ENCODE data around the gene TCHP. TPM values are rescaled to one million over a fixed set of nuclear protein-coding genes. Genes with fewer than 3 reads are reported as not detected.

The TCHP gene
- total RNA-seq, 1 experiment from 2014 or later = 10.2 TPM

DNA sequence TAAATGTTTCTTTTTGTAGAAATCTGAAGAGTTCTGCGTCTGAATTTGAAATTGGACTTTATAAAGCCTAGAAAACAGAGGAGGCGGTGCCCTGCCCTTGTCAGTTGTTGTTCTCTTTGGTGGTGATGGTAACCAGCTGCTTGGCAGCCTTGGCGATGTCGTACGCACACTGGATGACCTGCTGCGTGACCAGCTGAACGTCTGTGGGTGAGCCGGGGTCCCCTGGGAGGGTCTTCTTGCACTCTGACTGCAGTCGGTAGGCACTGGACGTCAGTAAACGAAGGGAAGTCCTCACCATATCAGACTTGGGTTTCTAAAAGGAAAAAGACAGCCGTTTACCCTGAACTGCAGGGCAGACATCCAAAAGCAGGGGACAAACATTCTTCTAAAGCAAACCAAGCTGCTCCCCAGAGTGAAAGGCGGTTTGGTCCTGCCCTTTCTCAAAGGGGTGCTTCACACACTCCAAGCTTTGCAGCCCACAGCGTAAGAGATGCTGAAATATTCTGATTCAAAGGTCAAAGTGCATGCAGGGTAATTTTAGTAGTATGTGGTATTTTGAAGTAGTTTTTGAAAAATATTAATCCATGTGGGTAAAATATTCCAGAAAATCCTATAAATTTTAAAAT lies 32.9 kb downstream of the TCHP start:
- no peak for DNase-seq (ENCODE audit: low read depth)

DNA sequence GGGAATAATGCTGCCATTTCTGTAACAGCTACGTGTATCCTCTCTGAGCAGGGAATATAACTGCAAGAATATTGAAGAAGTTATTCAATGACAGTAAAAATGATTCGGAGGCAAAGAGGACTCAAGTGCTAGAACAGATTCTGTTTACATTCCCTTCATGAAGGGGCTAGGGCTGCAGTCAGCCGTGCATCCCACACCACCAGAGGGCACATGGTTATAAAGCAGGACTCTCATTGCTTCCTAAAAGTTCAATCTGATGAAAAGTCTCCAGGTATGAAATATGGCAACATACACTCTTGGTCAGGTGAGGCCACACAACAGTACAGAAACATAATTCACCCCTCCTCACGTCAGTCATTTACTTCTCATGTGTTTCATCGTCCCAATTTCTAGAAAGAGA lies 34.0 kb downstream of the TCHP start:
- DNase-seq (ENCODE audit: low read depth) = no peak

DNA sequence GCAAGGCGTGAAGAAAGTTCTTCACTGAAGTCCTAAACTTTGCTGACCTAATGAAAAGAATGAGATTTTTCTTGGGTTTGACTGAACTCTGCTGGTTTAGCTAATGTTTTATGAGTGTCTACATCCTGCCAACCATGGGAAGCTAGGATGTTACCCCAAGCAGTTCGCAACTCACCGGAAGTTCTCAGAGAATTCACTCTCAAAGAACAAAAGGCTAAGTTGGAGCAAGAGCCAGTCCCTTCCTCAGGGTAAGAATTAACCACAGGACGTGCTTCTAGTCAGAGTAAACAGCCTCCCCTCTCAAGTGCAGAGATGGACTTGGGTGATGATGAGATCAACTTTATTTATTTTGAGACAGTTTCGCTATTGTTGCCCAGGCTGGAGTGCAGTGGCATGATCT lies 37.3 kb downstream of the TCHP start:
- peak; percentile 37 for DNase-seq (ENCODE audit: low read depth)

DNA sequence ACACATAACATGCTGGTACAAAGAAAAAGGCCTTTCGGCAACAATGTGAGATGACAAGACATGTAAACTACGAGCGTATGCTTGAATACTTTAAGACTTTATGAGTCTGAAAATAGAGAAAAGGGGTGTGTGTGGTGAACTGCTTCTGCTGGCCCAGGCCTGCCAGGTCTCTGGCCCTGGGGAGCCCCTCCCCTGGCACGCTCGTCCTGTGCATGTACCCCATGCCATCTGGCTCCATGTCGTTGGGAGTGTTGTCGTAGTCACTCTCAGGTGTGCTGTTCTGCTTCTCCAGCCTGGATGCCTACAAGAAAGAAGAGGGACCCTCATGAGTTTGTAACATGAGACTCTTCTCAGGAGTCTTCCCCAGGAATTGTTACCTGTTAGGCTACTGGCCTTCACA lies 38.9 kb downstream of the TCHP start:
- DNase-seq (ENCODE audit: low read depth) = no peak

DNA sequence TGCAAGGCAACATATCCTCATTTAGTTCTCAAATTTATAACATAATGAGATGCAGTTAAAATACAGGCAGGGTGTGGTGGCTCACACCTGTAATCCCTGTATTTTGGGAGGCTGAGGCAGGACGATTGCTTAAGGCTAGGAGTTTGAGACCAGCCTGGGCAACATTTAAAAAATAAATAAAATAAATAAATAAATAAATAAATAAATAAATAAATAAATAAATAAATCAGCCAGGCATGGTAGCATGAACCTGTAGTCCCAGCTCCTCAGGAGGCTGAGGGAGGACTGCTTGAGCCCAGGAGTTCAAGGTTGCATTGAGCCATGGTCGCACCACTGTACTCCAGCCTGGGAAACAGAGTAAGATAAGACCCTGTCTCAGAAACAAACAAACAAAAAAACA lies 39.4 kb downstream of the TCHP start:
- DNase-seq (ENCODE audit: low read depth) = no peak

DNA sequence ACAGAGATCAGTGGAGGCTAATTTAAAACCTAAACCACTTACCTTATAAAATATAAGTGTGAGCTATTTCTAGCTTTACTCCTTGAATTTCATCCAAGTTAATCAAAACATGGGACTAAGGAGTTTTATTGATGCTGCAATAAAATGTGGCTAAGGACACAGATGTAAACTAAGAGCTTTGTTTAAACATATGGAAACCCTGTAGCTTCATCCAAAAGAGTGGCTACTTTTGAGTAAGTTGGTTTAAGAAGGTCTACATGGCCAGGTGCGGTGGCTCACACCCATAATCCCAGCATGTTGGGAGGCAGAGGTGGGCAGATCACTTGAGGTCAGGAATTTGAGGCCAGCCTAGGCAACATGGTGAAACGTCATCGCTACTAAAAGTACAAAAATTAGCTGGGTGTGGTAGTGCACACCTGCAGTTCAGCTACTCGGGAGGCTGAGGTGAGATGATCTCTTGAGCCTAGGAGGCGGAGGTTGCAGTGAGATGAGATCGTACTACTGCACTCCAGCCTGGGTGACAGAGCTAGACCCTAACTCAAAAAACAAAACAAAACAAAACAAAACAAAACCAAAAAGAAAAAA lies 40.4 kb downstream of the TCHP start:
- no peak for DNase-seq (ENCODE audit: low read depth)

DNA sequence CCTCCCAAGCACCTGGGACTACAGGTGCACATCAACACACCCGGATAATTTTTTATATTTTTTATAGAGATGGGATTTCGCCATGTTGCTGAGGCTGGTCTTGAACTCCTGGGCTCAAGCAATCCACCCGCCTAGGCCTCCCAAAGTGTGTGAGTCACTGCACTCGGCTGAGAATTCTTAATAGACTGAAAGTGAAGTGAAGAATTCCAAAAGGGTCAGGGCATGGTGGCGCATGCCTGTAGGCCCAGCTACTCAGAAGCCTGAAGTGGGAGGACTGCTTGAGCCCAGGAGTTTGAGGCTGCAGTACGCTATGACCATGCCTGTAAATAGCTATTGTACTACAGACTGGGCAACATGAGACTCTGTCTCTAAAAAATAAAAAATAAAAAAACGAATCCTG lies 43.7 kb downstream of the TCHP start:
- no peak for DNase-seq (ENCODE audit: low read depth)

GRCh38 chr12:109944561-109945359 lies 44.7 kb downstream of the TCHP start:
- DNase-seq (ENCODE audit: low read depth) = no peak

GRCh38 chr12:109946505-109946904 lies 46.4 kb downstream of the TCHP start:
- no peak for DNase-seq (ENCODE audit: low read depth)

DNA sequence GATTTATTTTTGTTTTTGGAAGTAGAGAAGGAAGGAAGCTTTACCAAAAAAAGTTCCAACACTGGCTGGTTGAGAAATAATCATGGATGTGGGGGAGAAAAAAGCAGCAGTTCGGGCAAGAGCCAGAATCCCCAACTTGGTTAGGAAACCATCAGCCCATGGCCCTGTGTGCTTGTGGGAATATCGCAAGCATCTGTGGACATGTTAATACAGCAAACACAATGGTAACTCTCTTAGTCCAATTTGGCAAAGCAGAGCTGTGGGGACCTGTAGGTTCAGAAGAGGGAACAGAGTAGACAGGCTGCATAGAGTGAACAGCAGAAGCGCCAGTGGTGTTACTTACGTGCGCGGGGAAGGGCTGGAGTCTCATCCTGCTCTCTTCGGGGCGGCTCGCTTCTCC lies 46.8 kb downstream of the TCHP start:
- DNase-seq (ENCODE audit: low read depth) = no peak

- DNase-seq (ENCODE audit: low read depth) = peak; percentile 77
Measured at GRCh38 chr12:109947521-109947920, 47.4 kb downstream of the TCHP start.

DNA sequence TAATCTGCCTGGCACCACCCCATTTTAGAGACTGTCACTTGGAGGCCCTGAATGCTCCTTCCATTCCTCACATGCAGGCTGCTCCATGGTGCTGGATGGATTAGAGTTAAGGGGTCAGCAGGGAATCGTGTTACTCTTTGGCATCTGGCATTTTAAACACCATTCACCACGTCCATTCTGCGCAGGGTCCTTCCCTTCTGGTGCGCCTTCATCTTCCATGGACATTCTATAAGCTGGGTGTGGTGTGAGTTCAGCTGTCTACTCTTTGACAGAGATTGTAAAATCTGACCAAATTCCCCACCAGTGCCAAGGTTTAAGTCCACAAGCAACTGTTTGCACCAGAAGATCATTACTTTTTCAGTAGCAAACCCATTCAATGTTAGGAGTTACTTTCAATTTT lies 48.3 kb downstream of the TCHP start:
- DNase-seq (ENCODE audit: low read depth) = no peak

DNA sequence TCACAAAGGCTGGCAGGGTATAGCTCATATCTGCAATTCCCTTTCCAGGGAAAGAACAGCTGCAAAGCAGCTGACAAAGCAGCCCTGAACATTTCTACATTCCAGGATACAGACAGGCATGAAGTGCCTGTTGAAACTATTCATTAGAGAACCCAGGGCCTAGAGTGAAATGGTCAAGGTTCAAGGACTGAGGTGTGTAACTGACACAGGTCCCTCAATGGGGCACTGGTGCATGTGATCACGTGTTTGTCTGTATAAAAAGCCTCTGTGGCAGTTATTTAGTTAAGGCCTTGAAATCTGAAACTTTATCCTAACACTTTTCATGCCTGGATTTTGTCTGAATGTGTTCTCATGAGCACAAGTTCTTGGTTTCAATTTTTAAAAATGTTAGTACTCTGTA lies 49.0 kb downstream of the TCHP start:
- peak; percentile 53 for DNase-seq (ENCODE audit: low read depth)

GRCh38 chr12:109950625-109951024 lies 50.6 kb downstream of the TCHP start:
- no peak for DNase-seq (ENCODE audit: low read depth)

- peak; percentile 78 for DNase-seq (ENCODE audit: low read depth)
Measured at GRCh38 chr12:109951136-109951535, 51.1 kb downstream of the TCHP start.

DNA sequence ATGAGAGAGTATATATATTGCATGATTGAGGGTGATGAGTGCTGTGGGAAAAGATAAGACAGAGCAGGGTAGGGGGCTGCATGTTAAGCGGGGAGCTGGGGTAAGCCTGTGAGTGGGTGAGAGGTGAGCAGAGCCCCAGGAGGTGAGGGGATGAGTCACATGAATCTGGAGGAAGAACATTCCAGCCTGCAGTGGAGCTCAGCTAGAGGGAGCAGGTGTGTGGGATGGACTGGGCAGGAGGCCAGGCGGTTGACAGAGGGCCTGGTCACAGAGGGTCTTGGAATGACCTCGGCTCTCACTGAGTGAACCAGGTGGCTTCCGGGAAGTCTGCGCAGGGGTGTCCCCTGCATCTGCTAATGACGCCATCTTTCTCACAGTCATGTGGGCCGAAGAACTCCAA lies 51.7 kb downstream of the TCHP start:
- DNase-seq (ENCODE audit: low read depth) = peak; percentile 72

- peak; percentile 27 for DNase-seq (ENCODE audit: low read depth)
Measured at GRCh38 chr12:109952160-109952858, 52.2 kb downstream of the TCHP start.

DNA sequence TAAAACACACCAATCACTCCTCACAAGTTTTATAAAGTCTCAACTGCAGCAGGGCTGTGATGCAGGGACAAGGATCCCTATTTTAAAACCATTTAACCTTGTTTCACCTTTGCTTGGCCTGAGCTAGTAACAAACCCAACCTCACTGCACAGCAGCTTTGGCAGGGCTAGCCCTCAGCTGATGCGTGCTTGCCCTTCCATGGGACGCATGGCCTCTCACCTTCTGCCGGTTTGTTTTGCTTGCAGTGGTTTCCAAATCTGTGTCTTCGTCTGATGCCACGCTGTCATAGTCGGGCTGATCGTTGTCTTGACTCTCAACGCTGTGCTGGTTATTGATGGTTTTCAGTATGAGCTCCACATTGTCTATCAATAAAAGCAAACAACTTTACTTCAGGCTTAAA lies 52.8 kb downstream of the TCHP start:
- DNase-seq (ENCODE audit: low read depth) = no peak

GRCh38 chr12:109953656-109954055 lies 53.6 kb downstream of the TCHP start:
- no peak for DNase-seq (ENCODE audit: low read depth)

DNA sequence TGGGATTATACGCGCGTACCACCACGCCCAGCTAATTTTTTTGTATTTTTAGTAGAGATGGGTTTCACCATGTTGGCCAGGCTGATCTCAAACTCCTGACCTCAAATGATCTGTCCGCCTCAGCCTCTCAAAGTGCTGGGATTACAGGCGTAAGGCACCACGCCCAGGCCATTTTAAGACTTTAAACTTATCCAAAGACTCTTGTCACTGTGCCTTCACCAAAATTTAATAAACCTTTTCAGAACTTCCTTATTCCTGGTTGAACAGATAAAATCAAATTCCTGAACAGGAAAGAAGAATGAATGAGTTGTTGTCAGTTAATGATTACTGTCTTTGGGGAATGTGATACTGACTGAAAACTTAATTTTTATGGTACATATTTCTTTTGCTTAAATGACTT lies 58.3 kb downstream of the TCHP start:
- DNase-seq (ENCODE audit: low read depth) = no peak

GRCh38 chr12:109959411-109960093 lies 59.5 kb downstream of the TCHP start:
- no peak for DNase-seq (ENCODE audit: low read depth)

GRCh38 chr12:109961201-109961600 lies 61.1 kb downstream of the TCHP start:
- DNase-seq (ENCODE audit: low read depth) = peak; percentile 85
